GM12878 (cell line): ENCODE results near the gene TIMP2.

Experiments used
- CTCF ChIP-seq, 3 experiments: IDR thresholded peaks in 2 of 3; conservative IDR thresholded peaks in 1 of 3; 2 replicates each; pipeline ENCODE4 v1.5.1; 2011; ENCODE audit warnings: low read depth in 3 of 3, low read length in 3 of 3, mild to moderate bottlenecking in 3 of 3, control low read depth in 2 of 3, moderate library complexity in 2 of 3, inconsistent platforms in 1 of 3, mixed read lengths in 1 of 3; ENCODE audit not compliant: control insufficient read depth in 2 of 3, insufficient read depth in 1 of 3; ENCODE audit errors: extremely low read depth in 1 of 3
- EP300 ChIP-seq, 2 experiments: fragments of 150-350 bp in 1 of 2; IDR thresholded peaks; 2 replicates each; pipeline ENCODE4 v1.6.1; 2011 to 2012; ENCODE audit warnings: low read depth in 2 of 2, low read length in 2 of 2, borderline replicate concordance in 1 of 2, improper control_type of control experiment in 1 of 2, inconsistent platforms in 1 of 2; ENCODE audit not compliant: control insufficient read depth in 1 of 2
- FOXK2 ChIP-seq: fragments of 450-650 bp; IDR thresholded peaks from 2 replicates; pipeline ENCODE4 v1.6.1; 2017; ENCODE audit warnings: mild to moderate bottlenecking, moderate library complexity
- GABPA ChIP-seq: IDR thresholded peaks from 2 replicates; pipeline ENCODE4 v1.6.1; 2014; ENCODE audit warnings: antibody characterized with exemption, low read depth, mild to moderate bottlenecking, inconsistent platforms
- GATAD2B ChIP-seq: fragments of 450-650 bp; conservative IDR thresholded peaks from 2 replicates; pipeline ENCODE4 v1.6.1; 2017; ENCODE audit warnings: low read depth, mild to moderate bottlenecking, moderate library complexity
- KDM1A ChIP-seq: fragments of 200-600 bp; sonication (generic); IDR thresholded peaks from 2 replicates; pipeline ENCODE4 v1.6.1; 2016; ENCODE audit warnings: borderline replicate concordance
- MYC ChIP-seq: IDR thresholded peaks from 2 replicates; pipeline ENCODE4 v1.6.1; 2011; ENCODE audit warnings: mild to moderate bottlenecking, low read length, moderate library complexity, inconsistent platforms; ENCODE audit not compliant: insufficient read depth, insufficient replicate concordance, insufficient read length, severe bottlenecking
- POU2F2 ChIP-seq: IDR thresholded peaks from 3 replicates; pipeline ENCODE4 v1.6.1; 2011; ENCODE audit warnings: low read depth, mild to moderate bottlenecking, low read length, borderline replicate concordance
- REST ChIP-seq: IDR thresholded peaks from 2 replicates; pipeline ENCODE4 v1.6.1; 2012; ENCODE audit warnings: mild to moderate bottlenecking, low read depth, low read length
- SIN3A ChIP-seq: IDR thresholded peaks from 2 replicates; pipeline ENCODE4 v1.6.1; 2012; ENCODE audit warnings: low read depth, low read length, improper control_type of control experiment
- SP1 ChIP-seq: IDR thresholded peaks from one replicate; pipeline ENCODE4 v1.6.1; 2011; ENCODE audit warnings: low read depth, low read length
- ZBTB33 ChIP-seq: fragments of 450-650 bp; IDR thresholded peaks from 2 replicates; pipeline ENCODE4 v1.6.1; 2017; ENCODE audit warnings: mild to moderate bottlenecking

- TF ChIP-seq GATAD2B (no peak), KDM1A (no peak), POU2F2 (no peak), MYC (no peak), SIN3A (no peak), FOXK2 (no peak), CTCF (IDR thresholded peaks at IDR 0.05 in 2 of 3, conservative IDR thresholded peaks at IDR 0.05 in 1 of 3; ENCODE audit: control insufficient read depth in 2 of 3, extremely low read depth in 1 of 3, insufficient read depth in 1 of 3, low read depth in 3 of 3, low read length in 3 of 3) (no peak), ZBTB33 (no peak), SP1 (no peak), EP300 (IDR thresholded peaks at IDR 0.05; ENCODE audit: borderline replicate concordance in 1 of 2, control insufficient read depth in 1 of 2, low read depth in 2 of 2, low read length in 2 of 2) (no peak), REST (no peak), GABPA (no peak)
These were observed 54.6 kb downstream of the TIMP2 start for GRCh38 chr17:78870621-78871020.
